Measurements from ENCODE around the gene OR6V1.

OR6V1 gene

GRCh38 chr7:143038635-143039034 lies 13.5 kb upstream of the OR6V1 start:
- ATAC-seq, result no peak
- no peak for TF ChIP-seq TCF4 (CRISPR knock-in tag; IDR thresholded peaks at IDR 0.05; ENCODE audit: borderline replicate concordance)

GRCh38 chr7:143040209-143040715 lies 11.9 kb upstream of the OR6V1 start:
- ATAC-seq, result peak; percentile 25; the same call in 2 of the 3 replicates
- no peak for TF ChIP-seq RARB (CRISPR knock-in tag; IDR thresholded peaks at IDR 0.05)
- TF ChIP-seq ISL1 (CRISPR knock-in tag; IDR thresholded peaks at IDR 0.05), result no peak
- TF ChIP-seq BACH2 (CRISPR knock-in tag; IDR thresholded peaks at IDR 0.05; ENCODE audit: borderline replicate concordance), result no peak
- no peak for TF ChIP-seq TCF4 (CRISPR knock-in tag; IDR thresholded peaks at IDR 0.05; ENCODE audit: borderline replicate concordance)
- TF ChIP-seq TOX (CRISPR knock-in tag; IDR thresholded peaks at IDR 0.05; ENCODE audit: borderline replicate concordance), result no peak
- TF ChIP-seq PPARA (CRISPR knock-in tag; IDR thresholded peaks at IDR 0.05; ENCODE audit: borderline replicate concordance), result no peak
- no peak for TF ChIP-seq ZFP30 (CRISPR knock-in tag; IDR thresholded peaks at IDR 0.05)
- no peak for TF ChIP-seq OSR1 (CRISPR knock-in tag; IDR thresholded peaks at IDR 0.05)

GRCh38 chr7:143041346-143041745 lies 10.8 kb upstream of the OR6V1 start:
- TF ChIP-seq CREB5 (CRISPR knock-in tag; IDR thresholded peaks at IDR 0.05; ENCODE audit: low read depth) (no peak), CSDC2 (CRISPR knock-in tag; IDR thresholded peaks at IDR 0.05) (no peak), ISL1 (CRISPR knock-in tag; IDR thresholded peaks at IDR 0.05) (no peak), BACH2 (CRISPR knock-in tag; IDR thresholded peaks at IDR 0.05; ENCODE audit: borderline replicate concordance) (no peak), ZFP30 (CRISPR knock-in tag; IDR thresholded peaks at IDR 0.05) (no peak), ZNF565 (CRISPR knock-in tag; conservative IDR thresholded peaks at IDR 0.05; ENCODE audit: low read depth) (no peak), POU6F1 (CRISPR knock-in tag; IDR thresholded peaks at IDR 0.05; ENCODE audit: borderline replicate concordance, low read depth) (no peak), PPARA (CRISPR knock-in tag; IDR thresholded peaks at IDR 0.05; ENCODE audit: borderline replicate concordance) (no peak), TCF4 (CRISPR knock-in tag; IDR thresholded peaks at IDR 0.05; ENCODE audit: borderline replicate concordance) (no peak), ZFP3 (CRISPR knock-in tag; IDR thresholded peaks at IDR 0.05) (no peak), TOX (CRISPR knock-in tag; IDR thresholded peaks at IDR 0.05; ENCODE audit: borderline replicate concordance) (no peak), OSR1 (CRISPR knock-in tag; IDR thresholded peaks at IDR 0.05) (no peak), ZNF70 (CRISPR knock-in tag; IDR thresholded peaks at IDR 0.05) (no peak)
- TF ChIP-seq, protein P1, sequence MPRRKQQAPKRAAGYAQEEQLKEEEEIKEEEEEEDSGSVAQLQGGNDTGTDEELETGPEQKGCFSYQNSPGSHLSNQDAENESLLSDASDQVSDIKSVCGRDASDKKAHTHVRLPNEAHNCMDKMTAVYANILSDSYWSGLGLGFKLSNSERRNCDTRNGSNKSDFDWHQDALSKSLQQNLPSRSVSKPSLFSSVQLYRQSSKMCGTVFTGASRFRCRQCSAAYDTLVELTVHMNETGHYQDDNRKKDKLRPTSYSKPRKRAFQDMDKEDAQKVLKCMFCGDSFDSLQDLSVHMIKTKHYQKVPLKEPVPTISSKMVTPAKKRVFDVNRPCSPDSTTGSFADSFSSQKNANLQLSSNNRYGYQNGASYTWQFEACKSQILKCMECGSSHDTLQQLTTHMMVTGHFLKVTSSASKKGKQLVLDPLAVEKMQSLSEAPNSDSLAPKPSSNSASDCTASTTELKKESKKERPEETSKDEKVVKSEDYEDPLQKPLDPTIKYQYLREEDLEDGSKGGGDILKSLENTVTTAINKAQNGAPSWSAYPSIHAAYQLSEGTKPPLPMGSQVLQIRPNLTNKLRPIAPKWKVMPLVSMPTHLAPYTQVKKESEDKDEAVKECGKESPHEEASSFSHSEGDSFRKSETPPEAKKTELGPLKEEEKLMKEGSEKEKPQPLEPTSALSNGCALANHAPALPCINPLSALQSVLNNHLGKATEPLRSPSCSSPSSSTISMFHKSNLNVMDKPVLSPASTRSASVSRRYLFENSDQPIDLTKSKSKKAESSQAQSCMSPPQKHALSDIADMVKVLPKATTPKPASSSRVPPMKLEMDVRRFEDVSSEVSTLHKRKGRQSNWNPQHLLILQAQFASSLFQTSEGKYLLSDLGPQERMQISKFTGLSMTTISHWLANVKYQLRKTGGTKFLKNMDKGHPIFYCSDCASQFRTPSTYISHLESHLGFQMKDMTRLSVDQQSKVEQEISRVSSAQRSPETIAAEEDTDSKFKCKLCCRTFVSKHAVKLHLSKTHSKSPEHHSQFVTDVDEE (CRISPR knock-in tag; IDR thresholded peaks at IDR 0.05), result no peak
- TF ChIP-seq, protein P2, sequence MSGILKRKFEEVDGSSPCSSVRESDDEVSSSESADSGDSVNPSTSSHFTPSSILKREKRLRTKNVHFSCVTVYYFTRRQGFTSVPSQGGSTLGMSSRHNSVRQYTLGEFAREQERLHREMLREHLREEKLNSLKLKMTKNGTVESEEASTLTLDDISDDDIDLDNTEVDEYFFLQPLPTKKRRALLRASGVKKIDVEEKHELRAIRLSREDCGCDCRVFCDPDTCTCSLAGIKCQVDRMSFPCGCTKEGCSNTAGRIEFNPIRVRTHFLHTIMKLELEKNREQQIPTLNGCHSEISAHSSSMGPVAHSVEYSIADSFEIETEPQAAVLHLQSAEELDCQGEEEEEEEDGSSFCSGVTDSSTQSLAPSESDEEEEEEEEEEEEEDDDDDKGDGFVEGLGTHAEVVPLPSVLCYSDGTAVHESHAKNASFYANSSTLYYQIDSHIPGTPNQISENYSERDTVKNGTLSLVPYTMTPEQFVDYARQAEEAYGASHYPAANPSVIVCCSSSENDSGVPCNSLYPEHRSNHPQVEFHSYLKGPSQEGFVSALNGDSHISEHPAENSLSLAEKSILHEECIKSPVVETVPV (CRISPR knock-in tag; IDR thresholded peaks at IDR 0.05), result no peak

DNA sequence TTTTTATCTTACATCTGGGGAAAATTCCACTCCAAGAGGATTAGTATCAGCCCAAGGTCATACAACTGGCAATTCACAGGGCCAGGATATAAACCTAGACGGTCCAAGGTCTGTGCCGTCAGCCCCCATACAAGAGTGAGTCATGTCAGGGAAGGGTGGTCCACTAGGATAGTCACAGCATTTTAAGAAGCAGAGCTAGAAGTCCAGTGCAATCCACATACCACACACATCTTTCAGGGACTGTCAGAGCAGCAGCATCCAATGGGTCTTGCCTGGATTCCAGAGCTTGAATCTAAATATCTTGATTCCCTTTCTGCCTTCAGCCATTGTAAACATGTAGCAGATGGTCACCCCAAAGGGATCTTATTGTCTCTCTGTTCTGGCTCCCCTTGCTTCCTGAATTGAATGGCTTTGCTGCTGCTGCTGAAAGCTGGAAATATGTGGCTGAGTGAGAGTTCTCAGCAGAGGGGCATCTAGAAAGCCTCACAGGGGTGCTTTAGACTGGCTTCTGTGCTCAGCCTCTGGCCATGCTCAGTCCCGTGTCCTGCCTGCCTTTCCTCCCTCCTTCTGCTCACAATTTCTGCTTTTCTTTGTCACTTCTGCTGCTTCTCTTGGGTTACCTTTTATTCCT lies 9.9 kb upstream of the OR6V1 start:
- TF ChIP-seq RARB (CRISPR knock-in tag; IDR thresholded peaks at IDR 0.05) (no peak), ZFP30 (CRISPR knock-in tag; IDR thresholded peaks at IDR 0.05) (no peak), TCF4 (CRISPR knock-in tag; IDR thresholded peaks at IDR 0.05; ENCODE audit: borderline replicate concordance) (no peak), PPARA (CRISPR knock-in tag; IDR thresholded peaks at IDR 0.05; ENCODE audit: borderline replicate concordance) (no peak), ARNTL (CRISPR knock-in tag; IDR thresholded peaks at IDR 0.05; ENCODE audit: borderline replicate concordance, low read depth) (no peak), ZNF565 (CRISPR knock-in tag; conservative IDR thresholded peaks at IDR 0.05; ENCODE audit: low read depth) (no peak), ZNF70 (CRISPR knock-in tag; IDR thresholded peaks at IDR 0.05) (no peak), ISL1 (CRISPR knock-in tag; IDR thresholded peaks at IDR 0.05) (no peak), ZFP3 (CRISPR knock-in tag; IDR thresholded peaks at IDR 0.05) (no peak), ZC3H10 (CRISPR knock-in tag; IDR thresholded peaks at IDR 0.05) (no peak), SNAI2 (CRISPR knock-in tag; IDR thresholded peaks at IDR 0.05) (no peak), BACH2 (CRISPR knock-in tag; IDR thresholded peaks at IDR 0.05; ENCODE audit: borderline replicate concordance) (no peak), ESRRG (CRISPR knock-in tag; IDR thresholded peaks at IDR 0.05) (no peak)
- TF ChIP-seq, protein P2 (CRISPR knock-in tag; IDR thresholded peaks at IDR 0.05), result no peak
- TF ChIP-seq, protein P3, sequence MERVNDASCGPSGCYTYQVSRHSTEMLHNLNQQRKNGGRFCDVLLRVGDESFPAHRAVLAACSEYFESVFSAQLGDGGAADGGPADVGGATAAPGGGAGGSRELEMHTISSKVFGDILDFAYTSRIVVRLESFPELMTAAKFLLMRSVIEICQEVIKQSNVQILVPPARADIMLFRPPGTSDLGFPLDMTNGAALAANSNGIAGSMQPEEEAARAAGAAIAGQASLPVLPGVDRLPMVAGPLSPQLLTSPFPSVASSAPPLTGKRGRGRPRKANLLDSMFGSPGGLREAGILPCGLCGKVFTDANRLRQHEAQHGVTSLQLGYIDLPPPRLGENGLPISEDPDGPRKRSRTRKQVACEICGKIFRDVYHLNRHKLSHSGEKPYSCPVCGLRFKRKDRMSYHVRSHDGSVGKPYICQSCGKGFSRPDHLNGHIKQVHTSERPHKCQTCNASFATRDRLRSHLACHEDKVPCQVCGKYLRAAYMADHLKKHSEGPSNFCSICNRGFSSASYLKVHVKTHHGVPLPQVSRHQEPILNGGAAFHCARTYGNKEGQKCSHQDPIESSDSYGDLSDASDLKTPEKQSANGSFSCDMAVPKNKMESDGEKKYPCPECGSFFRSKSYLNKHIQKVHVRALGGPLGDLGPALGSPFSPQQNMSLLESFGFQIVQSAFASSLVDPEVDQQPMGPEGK (CRISPR knock-in tag; IDR thresholded peaks at IDR 0.05; ENCODE audit: borderline replicate concordance), result no peak
- peak; percentile 53 for ATAC-seq

More at GRCh38 chr7:143041346-143041745, 10.8 kb upstream of the OR6V1 start:
- ATAC-seq, result peak; percentile 22
